ENCODE data around the gene ZFPM1.
"Not testable (repeated sequence)": the region's sequence is repeated elsewhere in the genome, so short reads cannot be mapped to it uniquely, and the experiment has no call there.

The ZFPM1 gene

DNA sequence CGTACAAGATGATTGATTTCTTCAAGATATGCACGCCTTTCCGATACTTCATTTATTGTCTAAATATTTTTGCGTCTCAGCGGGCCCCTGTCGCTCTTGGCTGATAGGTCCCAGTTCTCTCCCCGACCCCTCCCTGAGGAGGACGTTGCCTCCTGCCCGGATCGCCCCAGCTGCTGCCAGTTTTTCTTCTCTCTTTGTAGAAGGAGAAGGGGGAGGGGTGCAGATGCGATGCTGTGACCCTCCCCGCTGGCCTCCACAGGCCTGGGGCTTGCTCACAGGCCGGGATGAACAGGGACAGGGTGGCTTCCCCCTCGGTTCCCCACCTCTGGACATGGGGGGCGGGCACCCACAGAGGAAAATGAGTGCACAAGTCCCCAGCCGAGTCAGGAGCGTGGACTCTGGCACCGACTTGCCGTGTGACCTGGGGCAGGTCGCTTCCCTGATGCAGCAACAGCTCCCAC is 63.6 kb downstream of the ZFPM1 start:
- DNase-seq, result no peak

DNA sequence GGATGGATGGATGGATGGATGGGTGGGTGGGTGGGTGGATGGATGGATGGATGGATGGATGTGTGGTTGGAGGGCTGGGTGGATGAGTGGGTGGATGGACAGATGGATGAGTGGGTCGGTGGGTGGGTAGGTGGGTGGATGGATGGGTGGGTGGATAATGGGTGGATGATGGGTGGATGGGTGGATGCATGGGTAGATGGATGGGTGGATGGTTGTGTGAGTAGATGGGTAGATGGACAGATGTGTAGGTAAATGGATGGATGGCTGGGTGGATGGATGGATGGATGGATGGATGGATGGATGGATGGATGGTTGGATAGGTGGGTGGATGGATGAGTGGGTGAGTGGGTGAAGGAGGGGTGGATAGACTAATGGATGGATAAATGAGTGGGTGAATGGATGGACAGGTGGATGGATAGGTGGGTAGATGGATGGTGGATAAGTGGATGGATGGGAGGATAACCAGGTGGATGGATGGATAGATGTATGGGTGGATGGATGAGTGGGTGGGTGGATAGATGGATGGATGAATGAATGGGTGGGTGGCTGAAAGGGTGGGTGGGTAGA is 64.2 kb downstream of the ZFPM1 start:
- DNase-seq, result not testable (repeated sequence)

DNA sequence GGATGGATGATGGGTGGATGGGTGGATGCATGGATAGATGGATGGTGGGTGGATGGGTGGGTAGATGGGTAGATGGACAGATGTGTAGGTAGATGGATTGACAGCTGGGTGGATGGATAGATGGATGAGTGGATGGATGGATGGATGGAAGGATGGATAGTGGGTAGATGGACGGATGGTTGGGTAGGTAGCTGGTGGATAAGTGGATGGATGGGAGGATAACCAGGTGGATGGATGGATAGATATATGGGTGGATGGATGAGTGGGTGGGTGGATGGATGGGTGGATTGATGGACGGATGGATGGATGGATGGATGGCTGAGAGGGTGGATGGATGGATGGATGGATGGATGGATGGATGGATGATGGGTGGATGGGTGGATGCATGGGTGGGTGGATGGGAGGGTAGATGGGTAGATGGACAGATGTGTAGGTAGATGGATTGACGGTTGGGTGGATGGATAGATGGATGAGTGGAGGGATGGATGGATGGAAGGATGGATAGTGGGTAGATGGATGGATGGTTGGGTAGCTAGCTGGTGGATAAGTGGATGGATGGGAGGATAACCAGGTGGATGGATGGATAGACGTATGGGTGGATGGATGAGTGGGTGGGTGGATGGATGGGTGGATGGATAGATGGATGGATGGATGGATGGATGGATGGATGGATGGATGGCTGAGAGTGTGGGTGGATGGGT is 65.5 kb downstream of the ZFPM1 start:
- DNase-seq, result not testable (repeated sequence)

DNA sequence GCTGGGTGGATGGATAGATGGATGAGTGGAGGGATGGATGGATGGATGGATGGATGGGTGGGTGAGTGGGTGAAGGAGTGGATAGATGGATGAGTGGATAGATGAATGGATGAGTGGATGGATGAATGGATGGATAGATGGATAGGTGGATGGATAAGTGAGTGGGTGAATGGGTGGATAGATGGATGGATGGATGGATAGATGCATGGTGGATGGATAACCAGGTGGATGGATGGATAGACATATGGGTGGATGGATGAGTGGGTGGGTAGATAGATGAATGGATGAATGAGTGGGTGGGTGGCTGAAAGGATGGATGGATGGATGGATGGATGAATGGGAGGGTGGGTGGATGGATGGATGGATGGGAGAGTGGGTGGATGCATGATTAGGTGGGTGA is 66.2 kb downstream of the ZFPM1 start:
- DNase-seq, result no peak

DNA sequence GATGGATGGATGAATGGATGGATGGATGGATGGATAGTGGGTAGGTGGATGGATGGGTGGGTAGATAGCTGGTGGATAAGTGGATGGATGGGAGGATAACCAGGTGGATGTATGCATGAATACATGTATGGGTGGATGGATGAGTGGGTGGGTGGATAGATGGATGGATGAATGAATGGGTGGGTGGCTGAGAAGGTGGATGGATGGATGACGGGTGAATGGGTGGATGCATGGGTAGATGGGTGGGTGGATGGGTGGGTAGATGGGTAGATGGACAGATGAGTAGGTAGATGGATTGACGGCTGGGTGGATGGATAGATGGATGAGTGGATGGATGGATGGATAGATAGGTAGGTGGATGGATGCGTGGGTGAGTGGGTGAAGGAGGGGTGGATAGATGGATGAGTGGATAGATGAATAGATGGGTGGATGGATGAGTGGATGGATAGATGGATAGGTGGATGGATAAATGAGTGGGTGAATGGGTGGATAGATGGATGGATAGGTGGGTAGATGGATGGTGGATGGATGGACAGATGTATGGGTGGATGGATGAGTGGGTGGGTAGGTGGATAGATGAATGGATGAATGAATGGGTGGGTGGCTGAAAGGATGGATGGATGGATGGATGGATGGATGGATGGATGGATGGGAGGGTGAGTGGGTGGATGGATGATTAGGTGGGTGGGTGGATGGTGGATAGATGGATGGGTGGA is 67.0 kb downstream of the ZFPM1 start:
- DNase-seq, result no peak

DNA sequence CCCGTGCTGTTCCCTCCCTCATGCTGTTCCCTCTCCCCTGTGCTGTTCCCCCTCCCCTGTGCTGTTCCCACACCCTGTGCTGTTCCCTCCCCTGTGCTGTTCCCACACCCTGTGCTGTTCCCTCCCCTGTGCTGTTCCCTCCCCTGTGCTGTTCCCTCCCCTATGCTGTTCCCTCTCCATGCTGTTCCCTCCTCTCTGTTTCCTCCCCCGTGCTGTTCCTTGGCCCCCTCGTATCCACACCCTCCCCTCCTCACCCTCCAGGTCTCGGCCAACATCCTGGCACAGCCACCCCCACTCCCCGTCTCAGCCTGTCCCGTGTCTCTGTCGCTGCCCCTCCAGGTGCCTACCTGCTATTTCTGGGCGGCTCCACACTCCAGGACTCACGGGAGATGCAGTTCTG is 68.6 kb downstream of the ZFPM1 start:
- no peak for DNase-seq

DNA sequence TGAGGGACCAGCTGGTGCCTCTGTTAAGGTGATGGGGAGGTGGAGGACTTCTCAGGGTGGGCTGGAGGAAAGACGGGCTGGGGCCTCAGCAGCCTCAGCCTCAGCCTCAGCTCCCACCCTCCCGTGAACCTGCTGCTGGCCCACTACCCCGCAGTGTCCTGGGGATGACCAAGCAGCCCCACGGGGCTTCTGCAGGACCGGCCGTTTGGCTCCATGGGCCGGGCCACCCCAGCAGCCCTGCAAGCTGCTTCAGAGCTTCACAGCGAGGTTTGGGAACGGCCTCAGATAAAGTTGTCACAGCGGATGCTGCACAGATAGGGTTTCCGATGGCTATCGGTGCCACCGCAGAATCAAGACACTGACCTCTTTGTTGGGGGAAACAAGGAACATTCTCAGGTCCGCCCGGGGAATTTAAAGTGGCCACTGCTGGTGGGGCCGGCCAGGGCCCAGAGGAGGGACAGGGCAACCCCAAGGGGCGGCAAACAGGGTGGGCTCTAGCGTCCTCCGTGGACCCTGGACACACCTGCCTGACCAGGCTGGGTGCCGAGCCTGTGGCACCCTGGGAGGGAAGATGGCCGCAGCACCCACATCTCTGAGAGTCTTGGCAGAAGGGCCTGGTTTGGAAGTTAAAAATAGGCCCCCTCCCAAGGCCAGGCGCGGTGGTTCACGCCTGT is 69.3 kb downstream of the ZFPM1 start:
- DNase-seq, result no peak

DNA sequence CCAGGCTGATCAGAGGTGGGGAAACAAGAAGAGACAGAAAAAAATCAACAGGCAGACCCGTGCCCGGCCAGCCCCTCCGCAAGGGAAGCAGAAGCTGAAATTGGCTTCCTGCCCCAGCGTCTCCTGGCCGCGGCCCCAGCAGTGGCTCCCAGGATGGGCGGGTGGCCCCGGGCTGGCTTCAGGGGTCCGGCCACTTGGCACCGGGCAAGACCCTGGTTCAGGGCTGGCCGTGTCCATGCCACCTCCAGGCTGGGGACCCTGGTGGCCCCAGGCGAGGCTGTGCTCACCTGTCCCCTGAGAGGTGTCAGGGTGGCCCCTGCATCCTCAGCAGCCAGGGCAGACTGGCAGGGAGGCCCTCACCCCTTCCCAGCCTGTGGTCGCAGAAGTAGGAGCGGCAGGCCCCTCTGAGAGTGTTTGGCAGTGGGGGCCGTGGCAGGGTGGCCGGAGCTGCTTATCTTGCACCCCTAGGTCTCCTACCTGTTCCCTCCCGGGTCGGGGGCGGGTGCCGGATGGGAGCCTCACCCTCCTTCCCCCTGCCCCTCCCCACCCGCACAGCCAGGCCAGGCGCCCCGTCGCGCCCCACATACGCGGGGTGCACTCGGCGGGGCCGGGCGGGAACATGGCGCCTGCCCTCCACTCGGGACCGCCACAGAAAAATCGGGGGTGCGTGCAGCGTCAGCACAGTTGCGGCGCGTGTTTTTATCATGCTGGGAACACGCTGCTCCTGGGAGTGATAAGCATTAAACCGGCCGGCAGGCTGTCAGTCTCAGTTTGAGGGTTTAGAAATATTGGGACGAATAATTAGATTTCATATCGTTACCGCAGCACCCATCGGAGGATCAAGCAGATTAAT is 70.5 kb downstream of the ZFPM1 start:
- DNase-seq, result no peak

GRCh38 chr16:88524274-88524972 is 71.3 kb downstream of the ZFPM1 start:
- DNase-seq, result no peak

DNA sequence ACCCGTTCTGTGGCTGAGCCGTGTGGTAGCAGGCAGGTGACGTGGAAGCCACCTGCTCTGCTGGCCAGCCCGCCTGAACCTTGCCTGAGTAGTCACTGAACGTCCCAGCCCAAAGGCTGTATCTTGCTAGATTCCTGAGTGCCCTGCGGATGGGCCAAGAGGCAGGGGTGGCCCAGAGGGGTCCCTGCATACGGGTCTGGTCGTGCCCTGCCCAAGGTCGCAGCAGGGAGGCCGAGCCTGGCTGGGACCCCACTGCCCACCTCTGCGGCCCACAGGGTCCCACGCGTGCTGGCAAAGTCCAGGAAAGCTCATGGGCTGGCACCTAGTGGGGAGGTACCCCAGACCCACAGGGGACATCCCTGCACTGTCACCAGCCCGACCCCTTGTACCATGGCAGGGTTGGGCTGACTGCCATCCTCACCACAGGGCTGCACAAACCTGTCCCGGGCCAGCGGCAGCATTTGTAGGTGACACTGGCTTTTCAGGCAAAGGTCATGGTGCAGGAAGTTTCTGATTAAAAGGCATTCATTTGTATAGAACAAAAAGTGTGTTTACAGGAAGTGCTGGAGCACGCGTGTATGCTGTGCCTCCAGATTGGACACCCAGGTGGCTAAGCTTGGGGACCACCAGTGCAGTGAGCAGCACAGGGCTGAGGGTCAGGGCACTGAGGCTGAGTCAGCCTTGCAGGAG is 72.0 kb downstream of the ZFPM1 start:
- no peak for DNase-seq

GRCh38 chr16:88525663-88525990 is 72.5 kb downstream of the ZFPM1 start:
- DNase-seq, result no peak

- no peak for DNase-seq
These were observed 73.2 kb downstream of the ZFPM1 start for GRCh38 chr16:88526008-88526905.

GRCh38 chr16:88526906-88527185 is 73.8 kb downstream of the ZFPM1 start:
- no peak for DNase-seq

- DNase-seq, result peak; percentile 42
These were observed 74.3 kb downstream of the ZFPM1 start for GRCh38 chr16:88527186-88527936.

- no peak for DNase-seq
These were observed 75.1 kb downstream of the ZFPM1 start for GRCh38 chr16:88527937-88528743.

- no peak for DNase-seq
These were observed 75.8 kb downstream of the ZFPM1 start for GRCh38 chr16:88528902-88529318.

GRCh38 chr16:88529596-88529995 is 76.5 kb downstream of the ZFPM1 start:
- no peak for DNase-seq

DNA sequence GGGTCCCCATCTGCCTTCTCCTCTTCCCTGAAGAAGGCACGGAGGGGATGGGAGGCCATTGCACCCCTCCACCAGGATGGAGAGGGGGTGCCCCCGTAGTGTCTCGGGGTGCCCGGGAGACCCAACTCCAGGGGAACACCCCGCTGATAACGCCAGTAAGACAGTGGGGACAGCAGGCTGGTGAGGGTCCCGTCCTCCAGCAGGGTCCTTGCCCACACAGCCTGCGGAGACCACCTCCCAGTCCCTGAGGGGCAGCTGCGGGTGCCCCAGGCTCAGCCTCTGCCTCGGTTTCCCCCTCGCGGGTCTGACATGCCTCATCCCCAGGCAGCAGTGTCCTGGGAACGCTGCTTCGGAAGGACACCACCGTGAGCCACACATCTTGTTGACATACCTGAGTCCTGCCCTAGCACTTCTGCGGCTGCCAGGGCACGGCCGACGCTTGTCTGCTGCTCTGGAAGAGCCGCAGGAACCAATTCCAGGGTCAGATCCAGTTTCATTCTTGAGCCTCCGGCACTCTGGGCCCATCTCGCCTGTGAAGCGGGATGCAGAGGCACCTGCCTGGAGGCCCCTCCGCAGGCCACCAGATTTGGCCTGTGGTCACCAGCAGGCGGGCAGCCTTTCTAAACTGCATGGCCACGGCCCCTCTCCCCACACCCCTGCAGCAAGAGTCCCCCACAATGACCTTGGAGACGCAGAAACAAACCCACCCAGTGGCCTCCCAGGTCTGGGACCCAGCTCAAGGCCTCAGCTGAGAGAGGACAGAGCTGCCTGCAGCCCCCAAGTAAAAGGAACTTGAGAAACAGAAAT is 77.2 kb downstream of the ZFPM1 start:
- no peak for DNase-seq

All from fibroblast of skin of right quadriceps (primary cell).